MM.1S (cell line): Measurements from ENCODE around the gene OR4B1.
"Not testable (repeated sequence)": the region's sequence is repeated elsewhere in the genome, so short reads cannot be mapped to it uniquely, and the experiment has no call there.

Source experiments
- DNase-seq: peaks from one replicate; pipeline ENCODE4 v3.0.0-alpha.2; 2015
- H2AFZ ChIP-seq: fragments of 300-600 bp; sonication (generic); 2 replicates; pipeline ENCODE4 v1.6.0; 2016; ENCODE audit warnings: antibody characterized with exemption, low read length
- H3F3A ChIP-seq: fragments of 300-600 bp; sonication (generic); 2 replicates; pipeline ENCODE4 v1.6.1; 2016; ENCODE audit warnings: mild to moderate bottlenecking, antibody characterized with exemption, low read length, moderate library complexity, mixed read lengths; ENCODE audit not compliant: insufficient read depth
- H3K27ac ChIP-seq: fragments of 300-600 bp; sonication (generic); 2 replicates; pipeline ENCODE4 v1.5.1; 2016; ENCODE audit warnings: mild to moderate bottlenecking, low read length
- H3K27me3 ChIP-seq: fragments of 300-600 bp; sonication (generic); replicated peaks from 2 replicates; pipeline ENCODE4 v1.6.0; 2016; ENCODE audit warnings: low read length; ENCODE audit not compliant: insufficient read depth
- H3K36me3 ChIP-seq: fragments of 300-600 bp; sonication (generic); replicated peaks from 2 replicates; pipeline ENCODE4 v1.6.1; 2016; ENCODE audit warnings: mild to moderate bottlenecking, low read length, mixed read lengths; ENCODE audit not compliant: insufficient read depth
- H3K4me1 ChIP-seq: fragments of 300-600 bp; sonication (generic); 2 replicates; pipeline ENCODE4 v1.6.1; 2016; ENCODE audit warnings: low read length, mixed read lengths
- H3K4me2 ChIP-seq: fragments of 300-600 bp; sonication (generic); 2 replicates; pipeline ENCODE4 v1.6.0; 2016; ENCODE audit warnings: low read depth, low read length
- H3K4me3 ChIP-seq: fragments of 300-600 bp; sonication (generic); 2 replicates; pipeline ENCODE4 v1.5.1; 2016; ENCODE audit warnings: low read length, mixed read lengths
- H3K79me2 ChIP-seq: fragments of 300-600 bp; sonication (generic); 2 replicates; pipeline ENCODE4 v1.6.1; 2016; ENCODE audit warnings: mixed run types, low read length, mixed read lengths
- H3K9ac ChIP-seq: fragments of 300-600 bp; sonication (generic); 2 replicates; pipeline ENCODE4 v1.6.1; 2016; ENCODE audit warnings: low read length, mixed read lengths
- H3K9me2 ChIP-seq: fragments of 300-600 bp; sonication (generic); replicated peaks from 2 replicates; pipeline ENCODE4 v1.6.1; 2016; ENCODE audit warnings: mild to moderate bottlenecking, low read length, mixed read lengths; ENCODE audit not compliant: insufficient read depth
- H3K9me3 ChIP-seq: fragments of 300-600 bp; sonication (generic); replicated peaks from 2 replicates; pipeline ENCODE4 v1.6.1; 2016; ENCODE audit warnings: mild to moderate bottlenecking, low read length, mixed read lengths; ENCODE audit not compliant: insufficient read depth
- H4K20me1 ChIP-seq: fragments of 300-600 bp; sonication (generic); 2 replicates; pipeline ENCODE4 v1.6.1; 2016; ENCODE audit warnings: mild to moderate bottlenecking, low read length, moderate library complexity, mixed read lengths; ENCODE audit not compliant: insufficient read depth
- CTCF ChIP-seq: fragments of 300-600 bp; sonication (generic); IDR thresholded peaks from 2 replicates; pipeline ENCODE4 v1.5.1; 2016; ENCODE audit warnings: antibody characterized with exemption, low read length, mixed read lengths
- EZH2 ChIP-seq: fragments of 300-600 bp; sonication (generic); optimal IDR thresholded peaks from 2 replicates; pipeline ENCODE3; 2017; ENCODE audit warnings: low read depth, mild to moderate bottlenecking, antibody characterized with exemption, low read length, mixed read lengths
- EZH2phosphoT487 ChIP-seq: fragments of 300-600 bp; sonication (generic); IDR thresholded peaks from 2 replicates; pipeline ENCODE4 v1.6.1; 2018; ENCODE audit warnings: antibody characterized with exemption, low read length

OR4B1 gene

GRCh38 chr11:48207881-48208280 lies 8.7 kb upstream of the OR4B1 start:
- Histone ChIP-seq H3K4me1 (no peaks in the 10 kb centered on the region), H3K9me2 (no peaks in the 10 kb centered on the region), H3K27ac (no peak overlapping the region), H2AFZ (no peak overlapping the region), H3F3A (no peaks in the 10 kb centered on the region), H3K4me2 (no peak overlapping the region), H3K36me3 (no peaks in the 10 kb centered on the region), H3K9me3 (no peaks in the 10 kb centered on the region), H3K4me3 (no peak overlapping the region), H3K27me3 (no peaks in the 10 kb centered on the region), H3K9ac (no peak overlapping the region), H4K20me1 (no peaks in the 10 kb centered on the region), H3K79me2 (no peaks in the 10 kb centered on the region)
- no peak for DNase-seq
- TF ChIP-seq EZH2: no peak
- no peak for TF ChIP-seq EZH2phosphoT487
- no peak for TF ChIP-seq CTCF

DNA sequence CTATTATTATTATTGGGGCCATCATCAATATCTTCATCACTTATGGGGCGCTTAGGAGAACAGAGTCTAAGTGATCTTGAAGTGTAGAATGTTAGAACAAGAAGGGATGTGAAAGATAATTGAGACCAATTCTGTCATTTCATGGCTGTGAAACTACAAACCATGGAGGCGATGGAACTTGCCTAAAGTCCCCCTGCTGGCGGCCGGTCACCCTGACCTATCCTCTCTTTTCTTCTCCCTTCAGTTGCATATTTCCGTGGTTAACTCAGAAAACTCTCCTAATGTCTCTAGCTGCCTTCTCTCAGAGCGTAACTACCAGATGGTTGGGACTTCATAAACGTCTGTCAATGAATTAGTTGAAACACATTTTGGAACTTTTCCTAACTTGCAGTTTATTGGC lies 6.6 kb upstream of the OR4B1 start:
- Histone ChIP-seq H3K4me3 (no peak overlapping the region), H4K20me1 (no peaks in the 10 kb centered on the region), H2AFZ (no peak overlapping the region), H3K27ac (no peak overlapping the region), H3K79me2 (no peaks in the 10 kb centered on the region), H3K4me2 (no peak overlapping the region), H3K27me3 (no peaks in the 10 kb centered on the region), H3K4me1 (no peaks in the 10 kb centered on the region), H3K36me3 (no peaks in the 10 kb centered on the region), H3F3A (no peaks in the 10 kb centered on the region), H3K9me3 (no peaks in the 10 kb centered on the region), H3K9me2 (no peaks in the 10 kb centered on the region), H3K9ac (no peak overlapping the region)
- TF ChIP-seq CTCF (no peak), EZH2 (no peak), EZH2phosphoT487 (no peak)
- no peak for DNase-seq

GRCh38 chr11:48228761-48229160 lies 12.2 kb downstream of the OR4B1 start:
- no peaks in the 10 kb centered on the region for H3K79me2 ChIP-seq
- H3K9me2 ChIP-seq: no peaks in the 10 kb centered on the region
- H3K4me3 ChIP-seq: no peak overlapping the region
- H3K9me3 ChIP-seq: no peaks in the 10 kb centered on the region
- no peak for TF ChIP-seq CTCF
- no peak for TF ChIP-seq EZH2
- no peak for TF ChIP-seq EZH2phosphoT487
- H2AFZ ChIP-seq: no peak overlapping the region
- no peak overlapping the region for H3K9ac ChIP-seq
- H3K4me2 ChIP-seq: no peak overlapping the region
- no peak overlapping the region for H3K27ac ChIP-seq
- DNase-seq: no peak
- H4K20me1 ChIP-seq: no peaks in the 10 kb centered on the region
- no peaks in the 10 kb centered on the region for H3K36me3 ChIP-seq
- H3K4me1 ChIP-seq: no peaks in the 10 kb centered on the region
- H3F3A ChIP-seq: no peaks in the 10 kb centered on the region
- H3K27me3 ChIP-seq: no peaks in the 10 kb centered on the region

DNA sequence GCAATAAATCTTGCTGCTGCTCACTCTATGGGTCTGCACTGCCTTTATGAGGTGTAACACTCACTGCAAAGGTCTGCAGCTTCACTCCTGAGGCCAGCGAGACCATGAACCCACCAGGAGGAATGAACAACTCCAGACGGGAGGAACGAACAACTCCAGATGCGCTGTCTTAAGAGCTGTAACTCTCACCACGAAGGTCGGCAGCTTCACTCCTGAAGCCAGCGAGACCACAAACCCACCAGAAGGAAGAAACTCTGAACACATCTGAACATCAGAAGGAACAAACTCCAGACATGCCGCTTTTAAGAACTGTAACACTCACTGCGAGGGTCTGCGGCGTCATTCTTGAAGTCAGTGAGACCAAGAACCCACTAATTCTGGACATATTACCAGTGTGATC lies 13.4 kb downstream of the OR4B1 start:
- not testable (repeated sequence) for H3K27ac ChIP-seq, H3K27me3 ChIP-seq, H3K4me3 ChIP-seq, H3K4me1 ChIP-seq, H3K9ac ChIP-seq, H3K4me2 ChIP-seq, H3K9me2 ChIP-seq, H4K20me1 ChIP-seq, H3F3A ChIP-seq, H3K79me2 ChIP-seq, DNase-seq, H3K36me3 ChIP-seq, H2AFZ ChIP-seq, H3K9me3 ChIP-seq
